ENCODE measurements around the gene PSRC1. TPM values are rescaled to one million over a fixed set of nuclear protein-coding genes. Genes with fewer than 3 reads are reported as not detected.

Gene PSRC1
- total and polyA plus RNA-seq, 2 of the 8 experiments (the other 6 are each of a cell fraction or from before 2014, with no cell fraction given): 56.1 to 67.3 TPM

- no peak overlapping the region for H2BK20ac ChIP-seq (ENCODE audit: low read length)
- peaks cover 0 to 5% (median 1%) of the 10 kb centered on the region in 4 experiments; a peak in 3 of 7 replicates for H3K4me1 ChIP-seq (replicated peaks in 1 of 4; ENCODE audit: control insufficient read depth in 3 of 4, insufficient read depth in 4 of 4, low read length in 3 of 4)
- H3K4me2 ChIP-seq (ENCODE audit: insufficient read depth in 1 of 2, low read depth in 2 of 2, low read length in 2 of 2): no peak overlapping the region
- H3K56ac ChIP-seq (replicated peaks; ENCODE audit: insufficient read length, low read depth, low read length): no peak overlapping the region
- H3K23ac ChIP-seq (ENCODE audit: insufficient read length): no peak overlapping the region
- peaks cover 0 to 10% of the 10 kb centered on the region in 2 experiments for H4K20me1 ChIP-seq (replicated peaks in 1 of 2; ENCODE audit: control insufficient read depth in 1 of 2, insufficient read depth in 2 of 2, low read length in 2 of 2)
- H2AK5ac ChIP-seq (ENCODE audit: low read depth, low read length): no peak overlapping the region
- DNase-seq (ENCODE audit: low read depth in 1 of 2, low spot score in 2 of 2): no peak
- no peaks in the 10 kb centered on the region for H3K79me1 ChIP-seq (ENCODE audit: low read depth, low read length)
- no peak overlapping the region for H3K27ac ChIP-seq (ENCODE audit: low read depth, low read length)
- no peak overlapping the region for H2BK120ac ChIP-seq (replicated peaks; ENCODE audit: low read depth, low read length)
- no peak overlapping the region for H3K18ac ChIP-seq (ENCODE audit: extremely low read depth, low read length)
- H2BK5ac ChIP-seq (ENCODE audit: low read depth, low read length): no peak overlapping the region; the same call in 1 of the 2 replicates
- whole genome bisulfite sequencing, 2 experiments (ENCODE audit: extremely low coverage in 1 of 2, insufficient coverage in 1 of 2, insufficient read length in 1 of 2, insufficient replicate concordance in 2 of 2, low coverage in 1 of 2, low lambda C conversion rate in 2 of 2, missing lambda C conversion rate in 1 of 2): 88% methylated on average over 17 of the region's 17 CpGs; no CpG with 5 or more reads in 1 of the 2 experiments
- no peaks in the 10 kb centered on the region for H3K9me3 ChIP-seq (ENCODE audit: insufficient read depth in 2 of 2, low read depth in 1 of 2, low read length in 1 of 2)
- H2BK15ac ChIP-seq (ENCODE audit: low read length): no peak overlapping the region
- no peak overlapping the region for H3K9ac ChIP-seq (replicated peaks in 1 of 4; ENCODE audit: extremely low read depth in 1 of 4, low read depth in 3 of 4, low read length in 3 of 4)
- no peak overlapping the region for H4K91ac ChIP-seq (replicated peaks; ENCODE audit: insufficient read length, low read length)
- H3K4me3 ChIP-seq (ENCODE audit: extremely low read depth in 1 of 4, insufficient read depth in 2 of 4, low read depth in 3 of 4, low read length in 4 of 4): no peak overlapping the region
- no peak overlapping the region for H3K14ac ChIP-seq (ENCODE audit: insufficient read length)
- H4K5ac ChIP-seq (ENCODE audit: insufficient read length, low read depth, low read length): no peak overlapping the region
- H3K4ac ChIP-seq (replicated peaks; ENCODE audit: insufficient read length, low read depth, low read length): no peak overlapping the region
- no peak overlapping the region for H2BK12ac ChIP-seq (ENCODE audit: low read depth, low read length)
- H4K8ac ChIP-seq (ENCODE audit: extremely low read depth, insufficient read depth, low read length): no peak overlapping the region
- H2AFZ ChIP-seq (ENCODE audit: low read length): no peak overlapping the region
- no peaks in the 10 kb centered on the region for H3K27me3 ChIP-seq (replicated peaks in 1 of 4; ENCODE audit: control insufficient read depth in 3 of 4, extremely low read depth in 1 of 4, insufficient read depth in 3 of 4, low read length in 3 of 4)
- H3K79me2 ChIP-seq (ENCODE audit: control insufficient read depth in 1 of 2, insufficient read depth in 2 of 2, low read length in 2 of 2): no peaks in the 10 kb centered on the region
- peaks cover 9 to 26% (median 18%) of the 10 kb centered on the region in 4 experiments; a peak in 5 of 8 replicates for H3K36me3 ChIP-seq (ENCODE audit: control insufficient read depth in 2 of 4, insufficient read depth in 4 of 4, low read length in 3 of 4)
- ChIA-PET CTCF (ENCODE audit: partially characterized antibody) (interaction anchor here (1.1 to 2.4 kb wide), 4 partner anchors 7 to 128 kb away, joined by 3 to 11 read pairs (median 5); partner anchors contain the start of gene SORT1), POLR2A (ENCODE audit: partially characterized antibody) (interaction anchor here (1.2 kb wide), 1 partner anchor 23 kb away, joined by 3 read pairs; no protein-coding TSS in a partner anchor)
- no peak for FAIRE-seq
- H3K23me2 ChIP-seq (ENCODE audit: low read depth, low read length): no peaks in the 10 kb centered on the region
- TF ChIP-seq EGR1 (IDR thresholded peaks at IDR 0.05; ENCODE audit: borderline replicate concordance, low read depth, low read length) (no peak), CBX8 (IDR thresholded peaks at IDR 0.05; ENCODE audit: borderline replicate concordance, low read depth, low read length) (no peak), JUND (IDR thresholded peaks at IDR 0.05; ENCODE audit: low read length) (no peak), RXRA (IDR thresholded peaks at IDR 0.05; ENCODE audit: insufficient read depth, low read depth, low read length) (no peak), FOSL1 (IDR thresholded peaks at IDR 0.05; ENCODE audit: insufficient read depth, low read depth, low read length) (no peak), PHF8 (conservative IDR thresholded peaks at IDR 0.05; ENCODE audit: low read depth, low read length) (no peak), CHD1 (IDR thresholded peaks at IDR 0.05; ENCODE audit: low read depth, low read length) (no peak), SIRT6 (IDR thresholded peaks at IDR 0.05; ENCODE audit: low read length) (no peak), HDAC6 (IDR thresholded peaks at IDR 0.05; ENCODE audit: low read depth, low read length) (no peak), USF2 (IDR thresholded peaks at IDR 0.05; ENCODE audit: low read length) (no peak), EZH2 (IDR thresholded peaks at IDR 0.05; ENCODE audit: low read depth, low read length, severe bottlenecking) (no peak), SRF (IDR thresholded peaks at IDR 0.05; ENCODE audit: low read depth, low read length) (no peak)
Observed at GRCh38 chr1:109269981-109270622, 12.8 kb downstream of the PSRC1 start.
